CD4-positive, alpha-beta T cell treated with Interleukin-6 for 4 hours (primary cell): Measurements from ENCODE around the gene BLACAT1.

Experiments used
- DNase-seq: peaks from one replicate; pipeline ENCODE4 v3.0.0-alpha.2; 2020; ENCODE audit warnings: mixed read lengths

Gene BLACAT1

GRCh38 chr1:205455581-205456382 is at the start of gene BLACAT1:
BLACAT1 (minus strand) TSS chr1:205456045.
- no peak for DNase-seq

- no peak for DNase-seq
Measured at GRCh38 chr1:205505076-205505729, 49.4 kb upstream of the BLACAT1 start.

- peak; percentile 79 for DNase-seq
Measured at GRCh38 chr1:205504311-205505075, 48.6 kb upstream of the BLACAT1 start, which contains the start of gene CDK18. CDK18 (plus strand) TSS chr1:205504669; CDS start chr1:205523168, 18,499 bp downstream.

GRCh38 chr1:205502992-205503391 is 47.1 kb upstream of the BLACAT1 start:
- no peak for DNase-seq

- DNase-seq: no peak
Measured at GRCh38 chr1:205502111-205502810, 46.4 kb upstream of the BLACAT1 start.

GRCh38 chr1:205500240-205501233 is 44.7 kb upstream of the BLACAT1 start:
- DNase-seq: no peak

GRCh38 chr1:205499789-205500188 is 43.9 kb upstream of the BLACAT1 start:
- no peak for DNase-seq

GRCh38 chr1:205497351-205497750 is 41.5 kb upstream of the BLACAT1 start:
- no peak for DNase-seq

- no peak for DNase-seq
Measured at GRCh38 chr1:205496661-205497060, 40.8 kb upstream of the BLACAT1 start.

GRCh38 chr1:205495237-205495823 is 39.5 kb upstream of the BLACAT1 start:
- no peak for DNase-seq

GRCh38 chr1:205494115-205494514 is 38.3 kb upstream of the BLACAT1 start:
- no peak for DNase-seq

- DNase-seq: no peak
Measured at GRCh38 chr1:205493241-205494085, 37.6 kb upstream of the BLACAT1 start.

GRCh38 chr1:205492774-205493173 is 36.9 kb upstream of the BLACAT1 start:
- no peak for DNase-seq

- DNase-seq: no peak
Measured at GRCh38 chr1:205492201-205492667, 36.4 kb upstream of the BLACAT1 start.

GRCh38 chr1:205491794-205492193 is 35.9 kb upstream of the BLACAT1 start:
- no peak for DNase-seq

- DNase-seq: peak; percentile 53
Measured at GRCh38 chr1:205488074-205488723, 32.4 kb upstream of the BLACAT1 start.

- DNase-seq: no peak
Measured at GRCh38 chr1:205486258-205486657, 30.4 kb upstream of the BLACAT1 start.

- DNase-seq: peak; percentile 69
Measured at GRCh38 chr1:205484985-205485967, 29.4 kb upstream of the BLACAT1 start.
